C4-2B (cell line): ENCODE data around the gene JMJD7.

ENCODE experiments used
- H3K27ac ChIP-seq: fragments of 450-650 bp; 2 replicates; pipeline ENCODE4 v1.5.1; 2017
- ZFX ChIP-seq: fragments of 450-650 bp; IDR thresholded peaks from 2 replicates; pipeline ENCODE4 v1.6.1; 2017
- TF ChIP-seq, protein P1 (sequence below): fragments of 450-650 bp; conservative IDR thresholded peaks from 2 replicates; pipeline ENCODE4 v1.5.1; 2017; ENCODE audit warnings: mild to moderate bottlenecking

Gene JMJD7

DNA sequence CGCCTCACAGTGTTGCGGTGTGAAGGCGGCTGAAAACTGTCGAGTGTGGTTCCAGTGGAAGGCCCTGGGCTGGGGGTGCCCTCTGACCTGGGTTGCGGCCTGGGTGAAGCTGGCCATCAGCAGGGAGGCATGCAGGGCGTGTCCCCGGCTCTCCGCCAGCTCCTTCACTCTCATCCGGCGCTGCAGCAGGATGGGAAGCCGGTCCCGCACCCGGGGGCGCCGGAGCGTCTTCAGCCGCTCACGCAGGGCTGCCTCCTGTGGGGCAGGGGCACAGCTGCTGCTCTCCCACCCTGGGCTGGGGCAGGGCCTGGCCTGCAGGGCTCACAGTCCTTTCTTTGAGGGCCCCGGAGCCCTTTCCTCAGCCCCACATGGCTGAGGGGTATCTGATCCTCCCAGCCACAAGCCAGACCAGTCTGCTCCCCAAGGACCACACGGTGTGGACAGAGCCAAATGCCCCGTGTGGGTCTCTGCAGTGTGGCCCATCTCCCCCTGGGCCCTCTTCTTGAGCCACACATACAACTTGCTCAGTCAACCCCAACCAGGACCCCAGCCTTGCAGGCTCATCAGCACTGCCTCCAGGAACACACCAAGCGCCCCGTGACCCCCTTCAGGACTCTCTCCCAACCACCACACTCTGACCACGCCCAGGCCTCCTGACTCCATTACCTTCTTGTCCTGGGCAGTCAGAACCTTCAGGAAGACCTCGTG, 39.1 kb downstream of the JMJD7 start:
- TF ChIP-seq, protein P1, sequence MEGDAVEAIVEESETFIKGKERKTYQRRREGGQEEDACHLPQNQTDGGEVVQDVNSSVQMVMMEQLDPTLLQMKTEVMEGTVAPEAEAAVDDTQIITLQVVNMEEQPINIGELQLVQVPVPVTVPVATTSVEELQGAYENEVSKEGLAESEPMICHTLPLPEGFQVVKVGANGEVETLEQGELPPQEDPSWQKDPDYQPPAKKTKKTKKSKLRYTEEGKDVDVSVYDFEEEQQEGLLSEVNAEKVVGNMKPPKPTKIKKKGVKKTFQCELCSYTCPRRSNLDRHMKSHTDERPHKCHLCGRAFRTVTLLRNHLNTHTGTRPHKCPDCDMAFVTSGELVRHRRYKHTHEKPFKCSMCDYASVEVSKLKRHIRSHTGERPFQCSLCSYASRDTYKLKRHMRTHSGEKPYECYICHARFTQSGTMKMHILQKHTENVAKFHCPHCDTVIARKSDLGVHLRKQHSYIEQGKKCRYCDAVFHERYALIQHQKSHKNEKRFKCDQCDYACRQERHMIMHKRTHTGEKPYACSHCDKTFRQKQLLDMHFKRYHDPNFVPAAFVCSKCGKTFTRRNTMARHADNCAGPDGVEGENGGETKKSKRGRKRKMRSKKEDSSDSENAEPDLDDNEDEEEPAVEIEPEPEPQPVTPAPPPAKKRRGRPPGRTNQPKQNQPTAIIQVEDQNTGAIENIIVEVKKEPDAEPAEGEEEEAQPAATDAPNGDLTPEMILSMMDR = no peak
- no peak overlapping the region for H3K27ac ChIP-seq

DNA sequence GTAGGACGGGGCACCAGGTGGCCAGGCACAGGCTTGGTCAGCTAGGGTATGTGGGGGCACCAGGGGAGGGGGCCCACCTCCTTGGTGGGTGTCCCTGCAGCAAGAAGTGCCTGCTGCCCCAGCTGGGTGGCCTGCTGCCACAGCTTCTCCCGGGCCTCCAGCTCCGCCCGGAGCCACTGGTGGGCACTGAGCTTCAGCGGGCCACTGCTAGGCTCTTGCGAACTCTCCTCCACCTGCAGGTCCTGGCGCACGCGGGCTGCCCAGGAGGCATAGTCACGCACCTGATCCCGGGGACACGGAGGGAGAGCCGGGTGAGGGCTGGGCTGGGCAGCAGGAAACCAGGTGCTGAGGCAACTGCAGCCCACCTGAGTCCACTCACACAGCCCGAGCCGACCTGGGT, 40.4 kb downstream of the JMJD7 start:
- no peak overlapping the region for H3K27ac ChIP-seq
- TF ChIP-seq, protein P1 = no peak
- no peak for TF ChIP-seq ZFX

DNA sequence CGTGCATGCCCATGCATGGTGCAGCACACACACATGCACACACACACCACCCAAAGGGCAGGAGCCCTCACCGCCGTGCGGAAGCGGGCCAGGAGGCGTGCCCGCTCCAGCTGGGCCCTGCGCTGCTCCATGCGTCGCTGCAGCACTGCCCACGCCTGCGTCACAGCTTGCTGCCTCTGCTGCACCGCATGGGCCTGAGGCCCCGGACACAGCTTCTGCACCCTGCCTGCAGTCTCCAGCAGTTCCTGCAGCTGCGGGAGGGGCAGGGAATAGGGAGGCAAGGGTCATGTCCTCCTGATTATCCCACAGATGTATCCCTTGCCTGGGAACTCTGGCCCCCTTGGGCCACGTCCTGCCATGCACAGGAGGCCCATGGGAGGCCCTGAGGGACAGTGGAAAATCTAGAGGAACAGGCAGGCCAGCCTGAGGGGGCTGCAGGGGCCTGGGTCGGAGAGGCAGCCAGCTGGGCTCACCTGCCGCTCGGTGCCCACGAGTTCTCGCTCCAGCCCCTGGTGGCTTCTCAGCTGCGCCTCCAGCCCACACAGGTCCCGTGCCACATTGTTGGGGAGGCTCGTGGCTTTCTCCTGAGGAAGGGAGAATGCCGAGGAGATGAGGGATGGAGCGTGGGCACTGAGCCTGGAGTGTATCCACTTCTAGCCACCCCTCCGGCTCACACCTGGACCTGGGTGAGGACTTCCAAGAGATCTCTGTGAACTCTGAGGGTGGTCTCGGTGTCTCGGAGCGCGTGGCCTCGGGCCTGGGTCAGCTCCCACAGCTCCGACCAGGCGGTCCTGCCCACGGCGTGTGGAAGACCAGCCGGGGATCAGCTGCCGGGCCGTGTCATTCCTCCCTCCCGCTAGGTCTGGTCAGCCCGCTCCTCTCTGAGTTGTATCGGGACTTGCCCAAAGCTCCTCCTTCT, 42.1 kb downstream of the JMJD7 start:
- no peak overlapping the region for H3K27ac ChIP-seq
- TF ChIP-seq, protein P1 = no peak
- no peak for TF ChIP-seq ZFX

DNA sequence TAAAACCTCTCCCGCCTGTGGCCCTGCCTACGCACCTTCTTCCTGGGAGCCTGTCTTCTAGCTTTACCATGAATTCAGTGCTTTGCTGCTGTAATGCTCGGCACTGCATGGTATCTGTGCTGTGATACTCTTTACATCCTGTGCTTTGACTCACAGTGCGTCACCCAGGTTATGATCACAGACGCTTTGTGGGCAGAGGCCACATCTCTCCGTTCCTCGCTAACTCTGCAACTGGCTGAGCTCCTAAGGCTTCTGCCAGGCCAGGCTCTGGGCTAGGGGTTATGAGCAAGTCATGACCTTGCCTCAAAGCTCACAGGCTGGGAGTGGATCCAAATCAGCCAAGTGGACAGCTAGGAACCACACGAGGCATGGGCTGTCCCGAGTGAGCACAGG, 42.8 kb downstream of the JMJD7 start:
- no peak for TF ChIP-seq ZFX
- TF ChIP-seq, protein P1 = no peak
- H3K27ac ChIP-seq = no peak overlapping the region

DNA sequence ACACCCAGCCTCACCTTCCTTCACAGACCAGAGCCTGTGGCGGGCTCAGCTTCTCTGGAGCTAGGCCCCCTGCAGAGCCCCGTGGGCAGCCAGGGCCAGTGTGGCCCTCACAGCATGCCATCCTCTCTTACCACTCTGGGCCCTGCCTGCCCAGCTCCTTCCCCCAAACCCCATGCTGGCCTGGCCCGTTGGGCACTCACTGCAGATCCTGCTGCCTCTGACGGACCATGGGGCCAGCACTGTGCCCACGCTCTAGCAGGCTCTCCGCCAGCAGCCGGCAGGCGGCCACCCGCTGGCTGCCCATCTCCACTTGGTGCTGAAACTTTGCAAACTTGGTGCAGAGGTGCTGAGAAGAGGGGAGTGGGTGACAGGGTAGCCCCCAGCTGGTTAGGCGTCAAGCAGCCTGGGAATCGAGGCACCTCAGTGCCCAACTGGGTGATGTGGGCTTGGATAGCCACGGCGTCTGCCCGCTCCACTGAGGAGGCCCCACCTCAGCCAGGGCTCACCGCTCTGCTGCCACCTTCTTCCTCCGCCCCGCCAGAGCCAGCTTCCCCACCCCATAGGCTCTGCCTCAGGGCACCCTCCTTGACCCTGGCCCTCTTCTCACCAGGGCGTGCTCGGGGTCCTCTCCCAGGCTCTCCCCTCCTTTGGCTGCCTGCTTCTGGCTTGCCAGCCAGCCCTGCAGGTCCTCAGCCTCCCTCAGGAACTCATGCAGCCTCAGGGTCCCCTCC, 43.4 kb downstream of the JMJD7 start:
- H3K27ac ChIP-seq = no peak overlapping the region
- no peak for TF ChIP-seq ZFX
- TF ChIP-seq, protein P1 = no peak

DNA sequence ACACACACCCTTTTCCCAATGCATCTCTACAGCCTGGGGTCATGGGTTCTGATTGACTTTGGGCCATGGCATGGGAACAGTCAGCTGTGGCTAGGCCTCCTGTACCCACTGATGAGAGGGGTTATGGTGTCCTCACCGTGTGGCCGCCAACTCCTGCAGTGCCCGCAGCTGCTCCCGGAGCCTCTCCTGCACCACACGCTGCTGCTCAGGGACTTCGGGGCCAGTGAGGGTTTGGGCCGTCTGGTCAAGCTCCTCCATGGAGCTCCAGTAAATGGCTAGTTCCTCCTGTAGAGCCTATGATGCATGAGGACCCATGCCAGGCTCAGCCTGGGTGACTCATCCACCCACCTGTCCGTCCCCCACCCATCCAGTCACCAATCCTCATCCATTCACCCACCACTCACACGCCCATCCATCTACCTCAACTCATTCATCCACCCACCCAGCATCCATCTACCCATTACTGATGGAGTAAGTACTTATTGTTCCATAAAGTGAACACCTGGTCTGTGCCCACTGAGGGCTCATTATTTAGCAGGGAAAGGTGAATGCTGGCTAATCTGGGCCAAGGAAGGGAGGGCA, 44.4 kb downstream of the JMJD7 start:
- TF ChIP-seq, protein P1 = no peak
- no peak overlapping the region for H3K27ac ChIP-seq
